ENCODE results near the gene SH3BP5L. TPM values are rescaled to one million over a fixed set of nuclear protein-coding genes. Genes with fewer than 3 reads are reported as not detected.

Gene SH3BP5L
- total RNA-seq, 8 experiments from 2014 or later: 13.9 to 39.9 (median 22.6) TPM

DNA sequence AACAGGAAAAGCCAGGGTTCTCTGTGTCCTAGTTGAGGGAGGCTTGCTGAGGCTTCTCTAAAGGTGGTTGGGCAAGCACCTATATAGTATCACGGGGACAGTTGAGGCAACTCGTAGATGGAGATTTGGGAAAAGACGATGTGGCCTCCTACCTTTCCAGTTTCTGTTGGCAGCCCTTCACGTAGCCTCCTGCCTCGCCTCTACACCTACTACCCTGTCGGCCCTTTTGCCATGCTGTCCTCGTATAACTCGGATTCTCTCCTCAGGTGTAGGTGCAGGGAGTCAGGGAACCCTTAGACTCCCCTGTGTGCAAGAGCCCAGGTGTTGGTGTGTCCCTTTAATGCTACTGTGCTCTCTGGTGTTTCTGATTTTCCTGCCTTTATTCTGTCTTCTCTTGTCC lies 22.9 kb upstream of the SH3BP5L start:
- WGBS, 10 experiments: 80 to 100% (median 97%) methylated on average over 1 to 8 of the region's 8 CpGs; no CpG with 5 or more reads in 2 of the 10 experiments
- no peak for ATAC-seq (replicated peaks in 6 of 8)
- in situ Hi-C loops (cut with MboI; ENCODE audit: low pct_unique_long_range_greater_than_20kb in 2 of 9, low sequenced_read_pairs in 9 of 9, unreplicated experiment in 9 of 9): no loop called here
- no peak overlapping the region for H3K27ac ChIP-seq
- no peaks in the 10 kb centered on the region for H3K4me1 ChIP-seq (replicated peaks in 1 of 2)
- H3K4me3 ChIP-seq: no peak overlapping the region

- WGBS, 10 experiments: 95 to 100% (median 98%) methylated on average over 5 to 48 of the region's 72 CpGs; no CpG with 5 or more reads in 2 of the 10 experiments
- H3K4me3 ChIP-seq: no peak overlapping the region
- H3K27ac ChIP-seq: no peak overlapping the region
- in situ Hi-C loops (cut with MboI; ENCODE audit: low pct_unique_long_range_greater_than_20kb in 2 of 9, low sequenced_read_pairs in 9 of 9, unreplicated experiment in 9 of 9): no loop called here
- ATAC-seq (replicated peaks in 6 of 8): peak in 2 of 8 experiments; percentile 5 to 8
- H3K4me1 ChIP-seq (replicated peaks in 1 of 2): no peaks in the 10 kb centered on the region
These were observed 22.3 kb upstream of the SH3BP5L start for GRCh38 chr1:248847956-248848561.

DNA sequence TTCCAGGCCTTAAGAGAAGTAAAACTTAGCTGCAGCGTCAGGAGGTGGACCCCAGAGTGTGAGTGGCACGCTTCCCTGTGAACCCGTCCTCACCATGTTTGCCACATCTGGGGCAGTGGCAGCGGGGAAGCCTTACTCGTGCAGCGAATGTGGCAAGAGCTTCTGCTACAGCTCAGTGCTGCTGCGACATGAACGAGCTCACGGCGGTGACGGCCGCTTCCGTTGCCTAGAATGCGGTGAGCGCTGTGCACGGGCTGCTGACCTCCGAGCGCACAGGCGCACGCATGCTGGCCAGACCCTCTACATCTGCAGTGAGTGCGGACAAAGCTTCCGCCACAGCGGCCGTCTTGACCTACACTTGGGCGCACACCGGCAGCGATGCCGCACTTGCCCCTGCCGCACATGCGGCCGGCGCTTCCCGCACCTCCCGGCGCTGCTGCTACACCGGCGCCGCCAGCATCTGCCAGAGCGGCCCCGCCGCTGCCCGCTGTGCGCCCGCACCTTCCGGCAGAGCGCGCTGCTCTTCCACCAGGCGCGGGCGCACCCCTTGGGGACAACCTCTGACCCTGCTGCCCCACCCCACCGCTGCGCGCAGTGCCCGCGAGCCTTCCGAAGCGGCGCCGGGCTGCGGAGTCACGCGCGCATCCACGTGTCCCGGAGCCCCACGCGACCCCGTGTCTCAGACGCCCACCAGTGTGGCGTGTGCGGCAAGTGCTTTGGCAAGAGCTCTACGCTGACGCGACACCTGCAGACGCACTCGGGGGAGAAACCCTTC lies 21.7 kb upstream of the SH3BP5L start:
- peak in 4 of 8 experiments; percentile 15 to 26 (median 22) for ATAC-seq (replicated peaks in 6 of 8)
- Histone ChIP-seq H3K4me3 (no peak overlapping the region), H3K27ac (no peak overlapping the region), H3K4me1 (replicated peaks in 1 of 2) (no peaks in the 10 kb centered on the region)
- in situ Hi-C loops (cut with MboI; ENCODE audit: low pct_unique_long_range_greater_than_20kb in 2 of 9, low sequenced_read_pairs in 9 of 9, unreplicated experiment in 9 of 9): no loop called here
- WGBS, 10 experiments: 95 to 100% (median 97%) methylated on average over 1 to 42 of the region's 76 CpGs; no CpG with 5 or more reads in 3 of the 10 experiments

GRCh38 chr1:248844526-248844925 lies 18.8 kb upstream of the SH3BP5L start:
- H3K27ac ChIP-seq: no peak overlapping the region
- H3K4me1 ChIP-seq (replicated peaks in 1 of 2): peaks cover under 1% of the 10 kb centered on the region in 2 donors
- H3K4me3 ChIP-seq: no peak overlapping the region
- 80 to 100% (median 98%) methylated on average over 1 to 8 of the region's 8 CpGs; no CpG with 5 or more reads in 2 of the 10 experiments for WGBS, 10 experiments
- in situ Hi-C loops (cut with MboI; ENCODE audit: low pct_unique_long_range_greater_than_20kb in 2 of 9, low sequenced_read_pairs in 9 of 9, unreplicated experiment in 9 of 9): no loop called here
- no peak for ATAC-seq (replicated peaks in 6 of 8)

DNA sequence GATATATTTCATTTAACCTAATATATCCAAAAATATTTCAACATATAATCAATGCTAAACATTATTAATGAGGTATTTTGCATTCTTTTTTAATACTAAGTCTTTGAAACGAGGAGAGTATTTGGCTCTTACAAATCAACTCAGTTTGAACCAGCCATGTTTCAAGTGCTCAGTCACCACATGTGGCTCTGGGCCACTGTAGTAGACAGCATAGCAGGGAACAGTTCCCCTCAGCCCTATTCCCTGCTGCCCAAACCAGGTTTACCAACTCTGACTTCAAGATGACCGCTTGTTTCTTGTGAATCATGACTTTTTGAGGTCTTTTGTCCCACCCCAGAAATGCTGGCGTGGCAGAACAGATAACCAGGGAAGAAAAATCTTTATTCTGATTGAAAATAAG lies 18.0 kb upstream of the SH3BP5L start:
- Histone ChIP-seq H3K27ac (no peak overlapping the region), H3K4me1 (replicated peaks in 1 of 2) (peaks cover 4% of the 10 kb centered on the region in 2 donors), H3K4me3 (no peak overlapping the region)
- no peak for ATAC-seq (replicated peaks in 6 of 8)
- WGBS, 10 experiments: 60 to 100% (median 91%) methylated on average over 2 to 3 of the region's 3 CpGs
- in situ Hi-C loops (cut with MboI; ENCODE audit: low pct_unique_long_range_greater_than_20kb in 2 of 9, low sequenced_read_pairs in 9 of 9, unreplicated experiment in 9 of 9): no loop called here

DNA sequence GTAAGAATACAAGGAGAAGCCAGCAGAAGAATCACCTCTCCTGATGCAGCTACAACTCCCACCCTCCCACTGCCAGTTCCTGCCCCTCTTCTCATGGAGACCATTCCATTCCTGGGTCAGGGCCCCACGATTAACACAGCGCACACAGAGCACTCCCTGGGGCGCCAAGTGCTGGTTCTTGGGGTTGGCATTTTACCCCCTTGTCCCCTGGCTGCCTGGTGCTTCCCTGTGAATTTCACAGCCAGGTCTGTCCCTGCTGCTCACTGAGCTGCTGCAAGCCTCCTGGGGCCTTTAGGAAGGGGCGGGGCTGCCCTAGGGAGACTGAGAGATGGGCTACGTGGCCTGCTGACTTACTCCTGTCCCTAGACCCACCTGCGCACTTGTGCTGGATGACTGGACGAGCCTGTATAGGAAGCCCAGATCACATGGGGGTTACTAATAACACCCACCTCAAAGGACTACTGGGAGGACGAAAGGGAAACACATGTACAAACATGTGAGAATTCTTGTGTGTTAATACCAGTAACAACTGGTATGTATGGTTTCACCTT lies 17.1 kb upstream of the SH3BP5L start:
- Histone ChIP-seq H3K27ac (no peak overlapping the region), H3K4me1 (replicated peaks in 1 of 2) (peaks cover 4% of the 10 kb centered on the region in 2 donors), H3K4me3 (no peak overlapping the region)
- in situ Hi-C loops (cut with MboI; ENCODE audit: low pct_unique_long_range_greater_than_20kb in 2 of 9, low sequenced_read_pairs in 9 of 9, unreplicated experiment in 9 of 9): no loop called here
- ATAC-seq (replicated peaks in 6 of 8): no peak
- 80 to 100% (median 92%) methylated on average over 1 to 7 of the region's 8 CpGs; no CpG with 5 or more reads in 4 of the 10 experiments for WGBS, 10 experiments

DNA sequence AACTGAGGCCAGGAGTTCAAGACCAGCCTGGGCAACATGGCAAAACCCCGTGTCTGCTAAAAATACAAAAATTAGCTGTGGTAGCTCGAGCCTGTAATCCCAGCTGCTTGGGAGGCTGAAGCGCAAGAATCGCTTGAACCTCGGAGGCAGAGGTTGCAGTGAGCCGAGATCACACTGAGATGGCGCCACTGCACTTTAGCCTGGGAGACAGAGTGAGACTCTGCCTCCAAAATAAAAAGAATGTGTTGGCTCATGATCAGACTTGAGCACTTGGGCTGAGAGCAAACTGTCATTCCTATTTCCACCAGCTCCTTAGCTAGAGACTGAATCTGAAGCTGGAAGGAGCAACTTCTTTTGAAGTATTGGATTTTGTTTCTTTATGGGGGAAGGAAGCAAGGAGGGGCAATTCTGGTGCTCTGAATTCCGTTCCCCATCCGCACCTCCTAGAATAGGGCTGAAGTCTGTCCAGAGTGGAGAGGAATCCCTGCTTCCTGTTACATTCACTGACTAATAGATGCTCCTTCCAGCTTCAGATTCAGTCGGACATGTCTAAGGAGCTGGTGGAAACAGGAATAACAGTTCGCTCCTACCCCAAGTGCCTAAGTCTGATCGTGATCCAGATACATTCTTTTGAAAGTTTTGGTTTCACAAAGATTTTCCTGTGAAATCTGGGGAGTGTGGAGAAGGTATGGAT lies 16.1 kb upstream of the SH3BP5L start:
- ATAC-seq (replicated peaks in 6 of 8): no peak
- Histone ChIP-seq H3K4me3 (no peak overlapping the region), H3K27ac (no peak overlapping the region), H3K4me1 (replicated peaks in 1 of 2) (peaks cover 8 to 9% of the 10 kb centered on the region in 2 donors)
- WGBS, 10 experiments: 25 to 75% (median 63%) methylated on average over 2 to 12 of the region's 12 CpGs; no CpG with 5 or more reads in 1 of the 10 experiments
- in situ Hi-C loops (cut with MboI; ENCODE audit: low pct_unique_long_range_greater_than_20kb in 2 of 9, low sequenced_read_pairs in 9 of 9, unreplicated experiment in 9 of 9): no loop called here

DNA sequence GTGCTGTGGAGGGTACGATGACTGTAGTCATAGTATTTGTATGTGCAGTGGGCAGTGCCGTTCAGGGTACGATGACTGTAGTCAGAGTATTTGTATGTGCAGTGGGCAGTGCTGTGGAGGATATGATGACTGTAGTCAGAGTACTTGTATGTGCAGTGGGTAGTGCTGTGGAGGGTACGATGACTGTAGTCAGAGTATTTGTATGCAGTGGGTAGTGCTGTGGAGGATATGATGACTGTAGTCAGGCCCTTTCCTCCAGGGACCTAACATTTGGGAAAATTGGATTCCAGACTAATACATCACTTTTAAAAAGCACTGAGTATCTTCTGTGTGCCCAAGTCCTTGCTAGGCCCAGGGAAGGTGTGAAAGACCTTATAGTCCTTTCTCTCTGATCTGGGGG lies 15.2 kb upstream of the SH3BP5L start:
- H3K4me3 ChIP-seq: no peak overlapping the region
- H3K27ac ChIP-seq: no peak overlapping the region
- WGBS, 10 experiments: 13 to 100% (median 86%) methylated on average over 1 to 3 of the region's 4 CpGs; no CpG with 5 or more reads in 2 of the 10 experiments
- peaks cover 8 to 9% of the 10 kb centered on the region in 2 donors for H3K4me1 ChIP-seq (replicated peaks in 1 of 2)
- in situ Hi-C loops (cut with MboI; ENCODE audit: low pct_unique_long_range_greater_than_20kb in 2 of 9, low sequenced_read_pairs in 9 of 9, unreplicated experiment in 9 of 9): no loop called here
- no peak for ATAC-seq (replicated peaks in 6 of 8)

- Histone ChIP-seq H3K4me1 (replicated peaks in 1 of 2) (peaks cover 8 to 9% of the 10 kb centered on the region in 2 donors), H3K27ac (peak overlapping the region; percentile 95 to 97), H3K4me3 (peak overlapping the region; percentile 78 to 82 (median 79))
- in situ Hi-C loops (cut with MboI; ENCODE audit: low pct_unique_long_range_greater_than_20kb in 2 of 9, low sequenced_read_pairs in 9 of 9, unreplicated experiment in 9 of 9): no loop called here
- ATAC-seq (replicated peaks in 6 of 8): no peak
- WGBS, 10 experiments: 0 to 12% (median 8%) methylated on average over 1 to 10 of the region's 10 CpGs; no CpG with 5 or more reads in 2 of the 10 experiments
These were observed 13.4 kb upstream of the SH3BP5L start for GRCh38 chr1:248839168-248839555.

- Histone ChIP-seq H3K4me3 (peak overlapping the region; percentile 78 to 82 (median 79)), H3K4me1 (replicated peaks in 1 of 2) (peaks cover 8 to 9% of the 10 kb centered on the region in 2 donors), H3K27ac (peak overlapping the region; percentile 95 to 97)
- 0 to 2% (median 0%) methylated on average over 3 to 26 of the region's 82 CpGs; no CpG with 5 or more reads in 4 of the 10 experiments for WGBS, 10 experiments
- in situ Hi-C loops (cut with MboI; ENCODE audit: low pct_unique_long_range_greater_than_20kb in 2 of 9, low sequenced_read_pairs in 9 of 9, unreplicated experiment in 9 of 9): no loop called here
- ATAC-seq (replicated peaks in 6 of 8): peak; percentile 71 to 82 (median 75)
These were observed 12.8 kb upstream of the SH3BP5L start for GRCh38 chr1:248838357-248839167.

GRCh38 chr1:248837781-248838356 lies 12.2 kb upstream of the SH3BP5L start, which contains the start of gene ZNF672:
TSS of gene ZNF672 (plus strand) at chr1:248838224. CDS start at chr1:248847275, 9,051 bp downstream.
- Histone ChIP-seq H3K4me1 (replicated peaks in 1 of 2) (peaks cover 8 to 9% of the 10 kb centered on the region in 2 donors), H3K4me3 (peak within 1 kb of the TSS; percentile 78 to 82 (median 79)), H3K27ac (peak within 1 kb of the TSS; percentile 95 to 97)
- in situ Hi-C loops (cut with MboI; ENCODE audit: low pct_unique_long_range_greater_than_20kb in 2 of 9, low sequenced_read_pairs in 9 of 9, unreplicated experiment in 9 of 9): no loop called here
- ATAC-seq (replicated peaks in 6 of 8): peak; percentile 80 to 91 (median 88)
- WGBS, 10 experiments: 0 to 3% (median 0%) methylated on average over 2 to 9 of the region's 48 CpGs; no CpG with 5 or more reads in 6 of the 10 experiments

All from motor neuron (in vitro differentiated cells).